HG02678 (cell line): ENCODE measurements around the gene ZNF143.
"Not testable (repeated sequence)": the region's sequence is repeated elsewhere in the genome, so short reads cannot be mapped to it uniquely, and the experiment has no call there.

Source experiments
- ATAC-seq: cut with Tn5 transposase; IDR thresholded peaks from one replicate; pipeline ENCODE4 v1.9.1; 2021; ENCODE audit warnings: mild to moderate bottlenecking, moderate library complexity; ENCODE audit not compliant: unreplicated experiment

ZNF143 gene

DNA sequence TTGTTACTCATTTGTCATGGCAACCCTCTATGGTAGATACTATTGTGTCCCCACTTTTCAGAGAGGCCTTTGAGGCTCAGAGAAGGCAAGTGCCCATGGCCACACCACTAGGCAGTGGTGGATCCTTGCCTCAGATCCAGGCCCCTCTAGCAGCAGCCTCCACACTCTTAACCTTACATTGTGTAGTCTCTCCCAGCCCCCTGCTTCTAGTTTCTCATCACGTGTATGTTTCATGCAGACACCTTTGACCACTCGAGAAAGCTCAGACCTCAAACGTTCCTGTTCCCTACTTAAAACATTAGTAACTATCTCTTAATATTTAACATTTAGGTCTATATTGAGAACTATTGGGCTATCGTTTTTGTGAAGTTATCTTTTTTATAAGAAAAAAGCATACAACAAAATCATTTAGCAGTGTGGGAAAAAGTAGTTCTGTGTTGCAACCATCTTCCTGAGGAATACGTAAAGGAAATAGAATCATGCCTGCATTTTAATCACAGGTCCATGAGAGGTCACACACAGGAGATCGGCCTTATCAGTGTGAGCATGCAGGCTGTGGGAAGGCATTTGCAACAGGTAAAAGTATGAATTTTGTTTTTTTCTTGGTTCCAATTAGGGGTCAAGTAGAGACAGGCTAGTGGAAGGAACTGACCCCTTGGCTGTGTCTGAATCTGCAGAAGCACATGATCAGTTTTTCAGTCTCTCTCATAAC lies 35.1 kb downstream of the ZNF143 start:
- ATAC-seq = no peak

DNA sequence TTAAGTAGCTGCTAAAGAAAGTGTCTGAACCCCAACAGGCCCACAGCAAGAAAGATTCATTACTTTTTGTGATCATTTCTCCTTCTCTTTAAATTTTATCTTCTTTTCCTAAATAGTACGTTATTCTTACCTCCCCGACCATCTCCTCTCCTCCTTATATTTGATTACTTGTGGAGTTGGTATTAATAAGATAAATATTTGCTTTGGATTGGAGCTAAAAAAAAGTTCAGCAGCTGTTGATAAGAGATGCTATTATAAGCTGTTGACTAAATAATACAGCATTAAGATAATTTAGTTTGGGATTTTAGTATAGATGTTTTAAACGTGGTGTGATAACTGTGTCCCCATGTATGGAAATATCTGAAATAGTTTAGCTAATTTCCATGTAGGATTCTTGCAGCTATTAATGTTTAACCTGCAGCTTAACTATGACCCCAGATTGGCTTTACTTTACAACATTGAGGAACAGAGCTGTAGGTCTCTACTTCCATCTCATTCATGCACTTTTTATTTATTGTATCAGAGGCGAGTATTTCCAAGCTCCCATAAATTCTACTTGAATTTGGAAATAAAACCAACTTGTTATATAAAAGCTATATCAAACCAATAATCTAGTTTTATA lies 37.8 kb downstream of the ZNF143 start:
- ATAC-seq = no peak

DNA sequence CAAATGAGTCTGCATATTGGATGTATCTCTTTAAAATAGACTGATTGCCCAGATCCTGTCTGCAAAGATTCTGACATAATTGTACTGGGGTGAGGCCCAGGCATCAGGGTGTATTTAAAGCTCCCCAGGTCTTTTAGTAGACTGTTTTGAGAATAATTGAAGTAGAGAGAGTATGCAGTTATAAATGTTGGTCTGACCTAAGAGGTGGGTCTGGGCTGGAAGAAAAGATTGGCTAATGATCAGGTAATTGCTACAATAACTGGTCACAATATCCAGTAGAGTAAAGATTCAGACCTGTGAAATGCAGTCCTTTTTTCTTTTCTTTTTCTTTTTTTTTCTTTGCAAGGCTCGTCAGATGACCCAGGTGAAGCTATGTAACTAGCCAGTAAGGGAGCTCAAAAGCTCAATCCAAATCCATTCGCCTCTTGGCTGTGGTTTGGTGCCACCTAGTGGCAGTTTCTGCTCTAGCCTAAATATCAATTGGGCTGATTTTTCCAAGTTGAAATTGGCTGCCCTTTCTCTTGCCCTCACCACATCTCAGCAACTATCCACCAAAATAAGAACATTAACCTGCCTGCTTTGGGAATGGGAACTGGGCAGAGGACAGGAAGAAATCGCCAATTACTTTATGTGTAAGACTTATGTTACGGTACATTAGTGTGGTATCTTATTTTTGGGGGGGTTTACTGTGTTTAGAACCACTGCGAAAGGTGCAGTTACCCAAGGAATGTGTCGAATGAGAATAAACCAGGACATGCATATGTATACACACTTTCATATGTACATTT lies 45.9 kb downstream of the ZNF143 start:
- ATAC-seq = no peak

DNA sequence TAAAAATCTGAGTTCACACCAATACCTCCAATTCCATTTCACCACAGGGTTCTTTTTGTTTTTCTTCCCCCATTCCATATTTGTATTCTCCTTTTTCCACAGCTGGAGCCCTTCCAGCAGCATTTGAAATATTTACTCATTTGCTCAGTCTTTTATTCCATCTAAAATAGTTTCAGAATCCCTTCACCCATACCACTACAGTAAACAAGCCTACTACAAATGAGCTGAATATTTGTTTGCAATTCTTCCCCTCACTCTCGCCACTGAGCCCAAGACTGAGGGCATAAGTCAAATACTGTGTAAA lies 46.4 kb downstream of the ZNF143 start:
- ATAC-seq = no peak

DNA sequence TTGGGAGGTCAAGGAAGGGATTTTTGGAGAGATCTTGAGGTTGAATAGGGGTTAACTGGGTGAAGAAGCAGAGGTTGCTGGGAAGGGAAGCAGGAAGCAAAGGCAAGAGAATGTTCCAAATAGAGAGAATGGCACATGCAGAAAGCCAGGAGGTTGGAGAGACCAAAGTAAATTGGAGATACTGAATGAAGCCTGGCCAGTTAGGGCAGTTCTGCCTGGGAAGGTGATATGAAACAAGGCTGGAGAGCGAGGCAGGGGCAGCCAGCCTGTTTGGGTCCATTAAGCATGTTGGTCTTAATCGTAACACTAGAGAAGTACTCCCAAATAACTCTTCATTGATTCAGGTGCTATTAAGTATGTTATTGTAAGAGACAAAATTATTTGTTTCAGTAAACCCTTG lies 48.2 kb downstream of the ZNF143 start:
- no peak for ATAC-seq

DNA sequence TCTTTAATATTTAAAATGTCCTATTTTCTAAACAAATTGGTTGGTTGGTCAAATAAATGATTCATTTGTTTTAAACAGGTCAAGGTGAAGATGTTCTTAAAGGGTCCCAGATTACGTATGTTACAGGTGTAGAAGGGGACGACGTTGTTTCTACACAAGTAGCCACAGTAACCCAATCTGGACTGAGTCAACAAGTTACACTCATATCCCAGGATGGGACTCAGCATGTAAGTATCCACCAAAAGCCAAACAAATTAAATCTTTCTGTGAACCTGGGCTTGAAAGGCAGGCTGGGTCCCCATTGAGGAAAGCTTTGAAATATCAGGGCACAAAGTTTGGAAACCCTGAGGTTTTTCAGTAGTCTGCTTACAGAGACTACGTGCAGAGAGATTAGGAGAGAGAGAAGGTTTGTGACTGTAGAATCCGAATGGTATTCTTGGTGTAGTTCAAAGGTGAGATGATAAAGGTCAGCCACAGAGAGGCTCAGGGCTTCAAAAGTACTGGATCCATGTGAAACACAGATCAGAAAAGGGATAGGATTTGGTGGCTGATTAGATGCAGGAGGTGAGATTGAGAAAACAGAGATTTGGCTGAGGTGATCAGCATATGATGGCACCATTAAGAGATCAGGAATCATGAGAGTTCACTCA lies 51.7 kb downstream of the ZNF143 start:
- no peak for ATAC-seq

DNA sequence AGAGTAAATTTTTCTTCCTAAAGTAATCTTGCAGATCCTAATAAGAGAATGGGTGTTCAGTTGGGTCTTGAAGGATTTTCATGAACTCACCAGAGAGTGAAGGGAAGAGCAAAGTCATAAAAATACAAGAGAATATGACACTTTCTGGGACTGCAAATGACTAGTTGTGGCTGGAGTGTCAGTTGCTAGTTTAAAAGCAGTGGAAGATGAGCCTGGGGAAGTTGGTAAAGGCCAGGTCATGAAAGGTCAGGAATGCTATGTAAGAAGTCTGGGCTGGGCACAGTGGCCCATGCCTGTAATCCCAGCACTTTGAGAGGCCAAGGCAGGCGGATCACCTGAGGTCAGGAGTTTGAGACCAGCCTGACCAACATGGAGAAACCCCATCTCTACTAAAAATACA lies 53.8 kb downstream of the ZNF143 start:
- ATAC-seq = not testable (repeated sequence)

DNA sequence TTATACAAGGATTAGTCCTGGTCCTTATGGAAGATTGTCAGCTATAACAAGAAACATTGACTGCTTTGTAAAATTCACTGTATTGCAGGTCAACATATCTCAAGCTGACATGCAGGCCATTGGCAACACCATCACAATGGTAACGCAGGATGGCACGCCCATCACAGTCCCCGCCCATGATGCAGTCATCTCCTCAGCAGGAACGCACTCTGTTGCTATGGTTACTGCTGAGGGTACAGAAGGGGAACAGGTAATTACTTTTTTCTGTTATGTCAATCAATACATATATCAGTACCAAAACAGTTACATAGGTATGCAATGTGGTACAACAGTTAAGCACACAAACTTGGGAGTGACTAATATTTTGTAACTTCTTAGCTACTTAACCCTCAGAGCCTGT lies 55.3 kb downstream of the ZNF143 start:
- ATAC-seq = no peak

DNA sequence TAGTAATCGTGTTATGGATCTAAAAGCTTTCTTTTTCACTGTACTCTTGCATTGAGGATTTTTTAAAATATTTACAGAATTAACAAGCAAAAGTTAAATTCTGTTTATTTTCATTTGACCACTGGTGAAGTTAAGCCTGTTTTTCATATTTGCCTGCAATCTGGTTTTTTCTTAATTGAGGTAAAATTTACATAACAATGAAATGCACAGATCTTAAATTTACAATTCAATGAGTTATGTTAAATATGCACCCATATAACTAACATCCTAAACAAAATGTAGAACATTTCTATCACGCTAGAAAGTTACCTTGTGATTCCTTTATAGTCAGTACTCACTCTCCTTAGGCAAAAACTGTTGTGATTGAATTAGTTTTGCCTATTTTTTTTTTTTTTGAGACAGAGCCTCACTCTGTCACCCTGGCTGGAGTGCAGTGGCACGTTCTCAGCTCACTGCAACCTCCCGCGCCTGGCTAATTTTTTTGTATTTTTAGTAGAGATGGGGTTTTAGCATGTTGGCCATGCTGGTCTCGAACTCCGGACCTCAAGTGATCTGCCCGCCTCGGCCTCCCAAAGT lies 58.1 kb downstream of the ZNF143 start:
- no peak for ATAC-seq

DNA sequence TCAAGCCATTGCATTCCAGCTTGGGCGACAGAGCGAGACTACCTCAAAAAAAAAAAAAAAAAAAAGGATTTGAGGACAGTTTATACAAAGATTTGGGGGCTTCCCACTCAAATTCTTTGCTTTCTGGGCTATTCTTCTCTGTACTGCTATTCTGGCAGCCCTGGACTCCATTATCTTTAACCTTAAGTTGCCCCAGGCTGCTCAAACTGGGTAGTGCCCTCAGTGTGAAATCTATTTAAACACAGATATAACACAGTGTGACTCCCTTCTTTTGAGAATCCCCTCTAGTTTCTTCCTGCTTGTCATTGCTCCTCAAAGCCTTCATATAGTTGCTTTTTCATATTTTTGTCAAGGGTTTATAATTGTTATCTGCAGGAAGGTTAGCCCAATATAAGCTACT lies 63.2 kb downstream of the ZNF143 start:
- no peak for ATAC-seq

DNA sequence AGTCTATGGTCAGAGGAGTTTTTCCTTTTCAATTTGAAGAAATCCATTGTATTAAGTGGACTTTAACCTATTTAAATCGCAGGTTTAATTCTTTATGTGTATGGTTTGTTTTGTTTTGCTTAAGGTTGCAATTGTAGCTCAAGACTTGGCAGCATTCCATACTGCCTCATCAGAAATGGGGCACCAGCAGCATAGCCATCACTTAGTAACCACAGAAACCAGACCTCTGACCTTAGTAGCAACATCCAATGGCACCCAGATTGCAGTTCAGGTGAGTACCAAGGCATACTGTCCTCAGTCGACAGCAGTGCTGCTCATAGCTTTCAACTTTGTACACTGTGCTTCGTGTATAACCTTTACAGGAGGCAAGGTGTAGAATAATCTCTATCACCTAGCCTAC lies 64.3 kb downstream of the ZNF143 start:
- ATAC-seq = no peak

DNA sequence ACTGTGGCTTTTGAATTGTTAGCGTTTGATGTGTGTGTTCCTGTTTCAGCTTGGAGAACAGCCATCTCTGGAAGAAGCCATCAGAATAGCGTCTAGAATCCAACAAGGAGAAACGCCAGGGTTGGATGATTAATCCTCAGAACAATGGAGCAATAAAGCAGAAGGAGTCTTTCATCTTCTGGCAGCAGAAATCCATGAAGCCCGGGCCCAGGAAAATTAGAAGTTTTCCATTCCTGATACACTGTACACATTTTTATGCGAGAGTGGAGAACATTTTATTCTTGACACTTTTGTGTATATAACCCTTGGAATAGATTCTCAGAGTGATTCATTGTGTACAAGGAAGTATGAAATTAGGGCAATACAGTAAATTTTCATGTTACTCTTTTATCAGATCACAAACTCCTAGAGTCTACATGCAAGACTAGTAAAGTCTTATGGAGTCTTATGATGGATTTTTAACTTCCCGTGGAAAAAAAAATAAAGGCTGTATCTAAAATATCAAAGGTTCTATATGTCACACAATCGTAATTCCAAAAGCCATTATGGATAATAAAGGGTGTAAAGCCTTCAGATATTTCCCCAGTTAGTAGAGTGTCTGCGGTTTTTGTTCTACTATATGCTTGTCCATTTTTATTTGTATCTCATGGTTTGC lies 66.8 kb downstream of the ZNF143 start:
- ATAC-seq = no peak

DNA sequence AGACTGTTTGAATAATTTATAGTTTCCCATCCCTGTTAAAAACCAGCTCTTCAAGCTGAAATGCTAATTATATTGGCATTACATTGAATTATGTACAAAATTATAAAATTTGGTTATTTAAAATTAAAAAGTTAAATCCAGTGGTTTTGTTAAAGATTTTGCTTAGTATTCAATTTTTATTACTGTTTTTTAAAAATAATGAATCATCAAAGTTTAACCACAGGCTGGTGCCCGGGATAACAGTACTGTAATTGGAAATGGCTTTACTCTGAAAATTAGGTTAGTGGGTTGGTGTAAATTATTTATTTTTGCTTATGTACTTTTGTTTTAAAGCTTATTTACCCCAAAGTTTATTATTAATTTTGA lies 67.3 kb downstream of the ZNF143 start:
- no peak for ATAC-seq

DNA sequence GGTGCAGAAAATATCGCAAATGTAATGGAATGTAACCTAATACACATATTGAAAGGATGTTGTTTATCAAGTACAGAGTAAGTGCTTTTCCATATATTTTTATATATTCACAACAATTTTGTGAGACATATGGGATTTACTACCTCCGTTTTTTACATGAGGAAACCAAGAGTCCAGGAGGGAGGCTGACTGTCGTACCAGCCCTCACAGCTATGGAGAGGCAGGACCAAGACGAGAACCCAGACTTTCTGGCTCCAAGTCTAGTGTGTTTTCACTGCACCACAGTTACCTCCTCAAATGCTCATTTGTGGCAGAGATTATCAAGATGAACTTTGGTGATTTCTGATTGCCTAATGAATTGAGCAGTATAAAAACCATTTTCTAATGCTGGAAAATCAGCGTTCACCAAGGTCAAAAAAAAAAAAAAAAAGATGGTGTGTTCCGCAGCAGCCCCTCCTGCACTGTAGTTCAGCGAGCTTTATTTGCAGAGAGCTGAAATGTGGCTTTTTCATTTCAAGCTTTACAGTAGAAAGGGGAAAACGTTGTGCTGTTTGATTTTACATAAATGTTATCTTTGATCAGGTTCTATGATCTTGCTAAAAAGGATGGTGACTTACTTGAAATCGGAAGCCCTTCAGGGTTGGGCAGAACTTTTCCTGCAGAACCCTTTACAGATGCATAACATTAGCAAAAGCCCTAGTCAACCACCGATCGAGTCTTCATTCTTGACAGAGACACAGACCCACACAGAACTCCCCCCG lies 67.9 kb downstream of the ZNF143 start:
- no peak for ATAC-seq

DNA sequence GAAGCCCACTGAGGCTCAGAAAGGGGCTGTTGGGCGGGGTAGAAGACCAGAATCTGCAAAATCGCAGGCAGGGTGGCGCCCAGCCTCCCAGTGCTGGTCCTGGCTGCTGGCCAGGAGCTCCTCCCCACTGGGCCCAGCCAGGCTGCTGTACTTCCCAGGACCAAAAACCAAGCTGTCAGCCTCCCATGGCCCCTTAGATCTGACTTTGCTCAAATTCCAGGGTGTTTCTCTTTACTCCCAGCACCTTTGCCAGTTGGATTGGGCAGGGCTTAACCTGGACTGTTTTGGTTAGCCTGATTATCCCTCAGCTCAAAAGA lies 68.5 kb downstream of the ZNF143 start:
- no peak for ATAC-seq

DNA sequence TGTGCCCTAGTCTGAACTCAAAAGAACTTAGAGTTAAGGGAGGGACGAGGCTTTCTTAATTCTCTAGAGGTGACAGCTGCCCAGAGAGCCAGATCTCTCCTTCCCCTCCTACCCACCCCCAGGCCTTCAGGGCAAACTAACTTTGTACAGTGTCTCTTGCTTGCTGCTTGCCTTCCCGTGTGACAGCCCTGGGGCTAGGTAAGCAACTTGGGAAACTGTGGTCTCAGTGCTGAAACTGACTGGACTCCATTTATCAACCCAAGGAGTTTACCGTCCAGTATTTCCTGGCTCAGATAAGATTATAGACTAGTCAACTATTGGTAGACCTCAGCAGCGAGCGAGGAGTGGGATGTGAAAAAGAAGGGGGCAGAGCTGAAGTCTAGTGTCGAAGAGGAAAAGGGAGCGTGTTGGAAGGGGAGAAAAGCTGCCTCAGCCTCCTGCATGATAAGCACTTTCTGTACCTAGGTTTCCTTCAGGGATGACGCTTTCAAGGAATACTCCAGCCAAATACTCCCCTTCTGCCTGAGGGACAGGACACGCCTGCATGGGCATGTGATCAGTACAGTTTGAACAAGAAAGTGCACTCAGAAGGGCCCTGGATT lies 69.3 kb downstream of the ZNF143 start:
- no peak for ATAC-seq

DNA sequence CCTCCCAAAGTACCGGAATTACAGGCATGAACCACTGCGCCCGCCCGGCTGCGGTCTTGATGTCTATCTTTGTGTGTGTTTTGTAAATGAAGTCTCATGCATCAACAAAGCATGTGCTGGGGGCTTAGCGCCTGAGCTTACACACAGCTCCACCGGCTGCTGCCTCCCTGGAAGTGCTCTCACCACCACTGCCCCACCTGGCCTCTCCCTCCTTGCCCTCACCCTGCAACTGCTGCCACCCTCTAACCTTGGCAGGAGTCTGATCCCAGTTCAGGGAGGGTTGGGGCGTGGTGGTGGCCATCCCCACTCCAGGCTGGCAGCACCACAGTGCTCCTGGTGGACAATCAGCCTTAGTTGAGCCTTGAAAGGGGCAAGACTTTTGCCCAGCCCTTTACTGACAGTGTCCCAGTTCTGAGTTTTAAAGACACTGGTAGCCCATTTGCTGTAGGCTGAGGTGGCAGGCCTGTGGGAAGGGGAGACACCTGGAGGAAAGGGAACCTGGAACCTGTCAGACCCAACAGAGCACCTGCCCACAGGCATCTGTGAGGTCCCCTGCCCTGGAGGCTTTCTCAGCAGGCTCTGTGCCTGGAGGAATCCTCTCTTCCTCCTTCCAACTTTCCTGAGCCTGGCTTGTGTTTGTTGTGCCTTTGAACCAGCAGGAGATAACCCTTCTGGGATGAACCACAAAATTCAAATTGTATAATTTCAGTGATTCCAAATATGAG lies 70.3 kb downstream of the ZNF143 start:
- ATAC-seq = no peak

DNA sequence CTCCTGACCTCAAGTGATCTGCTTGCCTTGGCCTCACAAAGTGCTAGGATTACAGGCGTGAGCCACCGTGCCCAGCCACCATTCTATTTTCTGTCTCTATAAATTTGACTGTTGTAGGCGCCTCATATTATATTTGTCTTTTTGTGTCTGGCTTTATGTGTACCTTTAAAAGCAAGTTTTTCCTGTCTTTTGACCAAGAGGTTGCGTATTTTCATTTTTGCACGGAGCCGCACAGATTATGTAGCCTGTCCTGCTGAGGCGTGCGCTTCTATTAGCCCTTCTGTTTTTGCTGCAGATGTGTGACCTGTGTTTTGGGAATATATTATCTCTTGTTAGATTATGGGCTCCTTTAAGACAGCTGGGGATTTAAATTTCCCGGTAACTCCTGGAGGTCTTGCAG lies 72.2 kb downstream of the ZNF143 start:
- ATAC-seq = no peak

DNA sequence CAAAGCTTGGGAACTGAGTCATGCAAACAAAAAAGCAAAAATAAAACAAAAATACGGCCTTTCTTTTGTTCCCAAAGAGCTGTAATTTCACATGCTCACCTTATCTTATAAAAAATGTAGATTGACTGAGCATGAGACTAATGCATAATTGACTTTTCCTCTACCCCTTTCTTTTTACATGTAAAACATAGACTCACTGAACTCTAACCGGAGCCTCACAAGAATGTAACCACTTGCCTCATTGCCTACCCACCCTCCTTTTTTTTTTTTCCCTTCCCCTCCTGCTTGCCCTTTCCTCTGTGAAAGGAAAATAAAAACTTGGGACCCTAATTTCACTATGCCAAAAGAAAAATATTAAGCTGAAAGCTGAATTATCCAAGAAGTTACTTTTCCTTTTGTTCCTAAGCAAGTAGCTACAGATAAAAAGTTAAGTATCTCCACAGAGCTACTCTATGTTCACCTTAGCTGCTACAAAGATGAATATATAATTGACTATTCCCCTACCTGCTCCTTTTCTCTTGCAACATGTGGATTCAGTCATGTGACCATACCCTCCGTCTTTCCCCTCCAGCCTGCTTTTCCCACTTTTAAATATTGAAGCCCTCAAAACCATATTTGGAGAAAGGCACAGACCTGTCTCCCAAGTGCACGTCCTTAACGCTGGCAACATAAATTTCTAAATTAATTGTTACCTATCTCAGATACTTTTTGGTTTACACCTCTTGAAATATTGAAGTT lies 73.1 kb downstream of the ZNF143 start:
- ATAC-seq = no peak
